Uterus (tissue), 2 donors: Measurements from ENCODE around the gene CD72.

ENCODE experiments used
- CTCF ChIP-seq, 4 experiments: fragments of 200-600 bp in 2 of 4; fragments of 450-650 bp in 2 of 4; sonication (generic) in 2 of 4; IDR thresholded peaks; one replicate each; pipeline ENCODE4 v1.5.1; 2016 to 2019; ENCODE audit warnings: antibody characterized with exemption in 4 of 4, mild to moderate bottlenecking in 2 of 4, moderate library complexity in 1 of 4
- POLR2A ChIP-seq, 2 donors: fragments of 450-650 bp; IDR thresholded peaks; one replicate each; pipeline ENCODE4 v1.6.1; 2016; ENCODE audit warnings: antibody characterized with exemption in 2 of 2, mild to moderate bottlenecking in 1 of 2, moderate library complexity in 1 of 2

GRCh38 chr9:35627575-35627974 is 9.4 kb upstream of the CD72 start:
- TF ChIP-seq CTCF (IDR thresholded peaks at IDR 0.05), result no peak
- no peak for TF ChIP-seq POLR2A (IDR thresholded peaks at IDR 0.05)
